ENCODE results near the gene ANGPTL1. TPM values are rescaled to one million over a fixed set of nuclear protein-coding genes. Genes with fewer than 3 reads are reported as not detected.
A peak's percentile ranks its signal among the peaks of the same experiment; 100 is the strongest.

The ANGPTL1 gene
- total and polyA plus RNA-seq, 2 donors (not counting 1 experiment from before 2014, with no cell fraction given) = not detected

GRCh38 chr1:178901482-178902125 is 30.7 kb upstream of the ANGPTL1 start:
- no peak overlapping the region for H3K4me3 Mint-ChIP-seq
- Histone ChIP-seq H2AFZ (ENCODE audit: insufficient read depth, low read depth, low read length, poor library complexity, severe bottlenecking) (no peak overlapping the region), H3K4me2 (replicated peaks; ENCODE audit: low read depth, low read length, poor library complexity, severe bottlenecking) (no peak overlapping the region), H3K36me3 (replicated peaks in 1 of 2; ENCODE audit: control extremely low read depth in 1 of 2, control insufficient read depth in 1 of 2, extremely low read depth in 1 of 2, insufficient read depth in 2 of 2, low read length in 1 of 2) (peaks cover 22 to 82% of the 10 kb centered on the region in 2 experiments), H3K4me1 (ENCODE audit: control insufficient read depth in 2 of 2, insufficient read depth in 2 of 2, low read length in 2 of 2) (no peaks in the 10 kb centered on the region), H3K27me3 (replicated peaks in 1 of 4; ENCODE audit: control extremely low read depth in 1 of 4, control insufficient read depth in 3 of 4, insufficient read depth in 4 of 4, low read length in 3 of 4) (no peaks in the 10 kb centered on the region), H3K9me3 (ENCODE audit: control extremely low read depth in 1 of 3, control insufficient read depth in 2 of 3, insufficient read depth in 1 of 3, low read length in 2 of 3) (no peaks in the 10 kb centered on the region), H3K4me3 (ENCODE audit: control extremely low read depth in 1 of 5, extremely low read depth in 1 of 5, insufficient read depth in 1 of 5, low read depth in 2 of 5, low read length in 4 of 5) (no peak overlapping the region), H3K79me2 (ENCODE audit: control insufficient read depth, insufficient read depth, low read length) (peaks cover 8% of the 10 kb centered on the region), H3K27ac (ENCODE audit: low read length in 2 of 2) (peak overlapping the region in 1 of 2 donors; percentile 51), H4K20me1 (ENCODE audit: control insufficient read depth, insufficient read depth, low read length, poor library complexity, severe bottlenecking) (no peaks in the 10 kb centered on the region), H3K9ac (ENCODE audit: low read length) (no peak overlapping the region)
- DNase-seq (no peak), ATAC-seq (ENCODE audit: low read depth) (no peak)
- H3K4me1 Mint-ChIP-seq = peaks cover 19% of the 10 kb centered on the region
- intact Hi-C loops (cut with micrococcal nuclease) = no loop called here
- H3K27me3 Mint-ChIP-seq = no peaks in the 10 kb centered on the region
- TF ChIP-seq EZH2 (IDR thresholded peaks at IDR 0.05; ENCODE audit: borderline replicate concordance, insufficient read depth, low read depth, low read length, poor library complexity, severe bottlenecking) = no peak
- TF ChIP-seq CTCF (IDR thresholded peaks at IDR 0.05) = no peak
- POLR2A ChIA-PET = interaction anchor here (0.7 kb wide), 1 partner anchor 102 kb away, joined by 4 read pairs; no protein-coding TSS in a partner anchor
- H3K27ac Mint-ChIP-seq = peak overlapping the region; percentile 62
- WGBS (ENCODE audit: insufficient coverage) = no CpG with 5 or more reads among the region's 1 CpG
- CTCF ChIA-PET = interaction anchor here (1.1 to 1.5 kb wide), 4 partner anchors 22 to 369 kb away, joined by 3 read pairs; no protein-coding TSS in a partner anchor
- no peaks in the 10 kb centered on the region for H3K9me3 Mint-ChIP-seq (ENCODE audit: insufficient read depth)

- Histone ChIP-seq H4K20me1 (ENCODE audit: control insufficient read depth, insufficient read depth, low read length, poor library complexity, severe bottlenecking) (peaks cover 5% of the 10 kb centered on the region), H3K9me3 (ENCODE audit: control extremely low read depth in 1 of 3, control insufficient read depth in 2 of 3, insufficient read depth in 1 of 3, low read length in 2 of 3) (peaks cover 0 to 1% (median 0%) of the 10 kb centered on the region in 3 donors), H2AFZ (ENCODE audit: insufficient read depth, low read depth, low read length, poor library complexity, severe bottlenecking) (no peak overlapping the region), H3K4me3 (ENCODE audit: control extremely low read depth in 1 of 5, extremely low read depth in 1 of 5, insufficient read depth in 1 of 5, low read depth in 2 of 5, low read length in 4 of 5) (no peak overlapping the region), H3K27ac (ENCODE audit: low read length in 2 of 2) (peak overlapping the region in 1 of 2 donors; percentile 23), H3K4me2 (replicated peaks; ENCODE audit: low read depth, low read length, poor library complexity, severe bottlenecking) (no peak overlapping the region), H3K9ac (ENCODE audit: low read length) (no peak overlapping the region), H3K27me3 (replicated peaks in 1 of 4; ENCODE audit: control extremely low read depth in 1 of 4, control insufficient read depth in 3 of 4, insufficient read depth in 4 of 4, low read length in 3 of 4) (no peaks in the 10 kb centered on the region), H3K36me3 (replicated peaks in 1 of 2; ENCODE audit: control extremely low read depth in 1 of 2, control insufficient read depth in 1 of 2, extremely low read depth in 1 of 2, insufficient read depth in 2 of 2, low read length in 1 of 2) (peaks cover 31 to 79% of the 10 kb centered on the region in 2 experiments), H3K79me2 (ENCODE audit: control insufficient read depth, insufficient read depth, low read length) (peaks cover 11% of the 10 kb centered on the region), H3K4me1 (ENCODE audit: control insufficient read depth in 2 of 2, insufficient read depth in 2 of 2, low read length in 2 of 2) (no peaks in the 10 kb centered on the region)
- TF ChIP-seq CTCF (IDR thresholded peaks at IDR 0.05) = no peak
- no peak for TF ChIP-seq EZH2 (IDR thresholded peaks at IDR 0.05; ENCODE audit: borderline replicate concordance, insufficient read depth, low read depth, low read length, poor library complexity, severe bottlenecking)
- Mint-ChIP-seq H3K27me3 (no peaks in the 10 kb centered on the region), H3K27ac (peak overlapping the region; percentile 86), H3K9me3 (ENCODE audit: insufficient read depth) (peaks cover 7% of the 10 kb centered on the region), H3K4me3 (no peak overlapping the region), H3K4me1 (peaks cover 20% of the 10 kb centered on the region)
- intact Hi-C loops (cut with micrococcal nuclease) = loop anchor here (5.0 to 10.0 kb wide), 3 partner anchors 115 to 985 kb away; partner anchors contain the start of gene TOR1AIP1
- ChIA-PET CTCF (interaction anchor here (1.6 kb wide), 1 partner anchor 104 kb away, joined by 4 read pairs; no protein-coding TSS in a partner anchor), POLR2A (no interaction called here)
- WGBS (ENCODE audit: insufficient coverage) = no CpG with 5 or more reads among the region's 2 CpGs
- no peak for ATAC-seq (ENCODE audit: low read depth)
- peak; percentile 39 for DNase-seq
These were observed 28.5 kb upstream of the ANGPTL1 start for GRCh38 chr1:178899402-178899801.

Data from B cell (primary cell).